ENCODE measurements around the gene NUMB. TPM values are rescaled to one million over a fixed set of nuclear protein-coding genes. Genes with fewer than 3 reads are reported as not detected.

NUMB gene
- total and polyA plus RNA-seq, 2 of the 13 experiments (the other 11 are each of a cell fraction or from before 2014, with no cell fraction given) = 20.3 to 71.1 TPM

DNA sequence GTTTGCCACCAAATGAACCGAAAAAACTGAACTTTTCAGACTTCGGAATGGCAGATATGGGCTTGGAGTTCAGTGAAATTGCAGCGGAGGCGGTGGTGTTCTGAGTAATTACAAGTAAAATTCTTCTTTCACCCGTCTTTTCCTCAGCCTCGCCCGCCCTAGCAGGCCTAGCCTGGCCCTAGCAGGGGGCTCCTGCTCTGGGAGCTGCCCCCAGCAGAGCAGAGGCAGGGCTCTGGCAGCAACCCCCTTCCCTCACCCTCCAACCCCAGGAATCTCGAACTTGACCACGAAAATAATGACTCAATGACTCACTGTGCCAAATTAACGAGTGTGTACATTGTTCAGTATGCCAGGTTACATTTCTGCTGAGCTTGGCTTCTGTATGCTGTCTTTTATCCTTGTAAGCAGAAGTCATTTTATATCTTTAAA, 219.9 kb downstream of the NUMB start:
- peak overlapping the region; percentile 54 to 73 (median 66) for H3K4me3 ChIP-seq (replicated peaks in 1 of 3; ENCODE audit: insufficient read depth in 1 of 3, low read depth in 2 of 3, low read length in 3 of 3)
- no TSS peak for BruUV-seq (replicated peaks)
- no peaks in the 10 kb centered on the region for H3K9me3 ChIP-seq (ENCODE audit: low read length)
- H3K4me1 ChIP-seq (ENCODE audit: insufficient read depth, low read length) = peaks cover 26% of the 10 kb centered on the region
- DNase-seq (ENCODE audit: low spot score) (peak; percentile 47), ATAC-seq (peak; percentile 43), FAIRE-seq (peak; percentile 36)
- ChIA-PET POLR2A (no interaction called here), CTCF (ENCODE audit: low intra/inter-chr PET ratio, low total read pairs) (no interaction called here)
- in situ Hi-C loops (cut with HindIII; ENCODE audit: extremely low pct_ligation_motif_present, low pct_unique_long_range_greater_than_20kb) = no loop called here
- H3K27ac ChIP-seq (ENCODE audit: extremely low read length, insufficient read depth, low read length) = no peak overlapping the region
- WGBS (ENCODE audit: low lambda C conversion rate) = 5% methylated on average over 10 of the region's 10 CpGs
- H3K79me2 ChIP-seq (ENCODE audit: insufficient read depth, low read length) = no peaks in the 10 kb centered on the region
- intact Hi-C loops (cut with micrococcal nuclease; ENCODE audit: unreplicated experiment) = loop anchor here (10.0 kb wide), 1 partner anchor 46 kb away; no protein-coding TSS in a partner anchor
- no peak overlapping the region for H2AFZ ChIP-seq (ENCODE audit: low read length)
- H3K4me2 ChIP-seq (ENCODE audit: low read depth, low read length) = peak overlapping the region; percentile 92
- H3K9ac ChIP-seq (ENCODE audit: insufficient read depth, low read depth, low read length) = peak overlapping the region; percentile 34; the same call in 1 of the 2 replicates
- H3K36me3 ChIP-seq (replicated peaks in 1 of 2; ENCODE audit: control insufficient read depth in 1 of 2, insufficient read depth in 2 of 2, low read length in 2 of 2) = no peaks in the 10 kb centered on the region
- H3K27me3 ChIP-seq (ENCODE audit: control insufficient read depth in 1 of 2, insufficient read depth in 2 of 2, low read length in 2 of 2) = peaks cover 19 to 81% of the 10 kb centered on the region in 2 experiments
- H4K20me1 ChIP-seq (ENCODE audit: insufficient read depth, low read length) = no peaks in the 10 kb centered on the region
- TF ChIP-seq CC2D1A (CRISPR knock-in tag; IDR thresholded peaks at IDR 0.05) (no peak), MAFK (conservative IDR thresholded peaks at IDR 0.05 in 1 of 2, IDR thresholded peaks at IDR 0.05 in 1 of 2; ENCODE audit: low read length in 2 of 2) (peak; percentile 63 to 70; a peak in 3 of 4 replicates), EHMT2 (IDR thresholded peaks at IDR 0.05; ENCODE audit: borderline replicate concordance, low read depth, low read length) (no peak), KDM4B (CRISPR knock-in tag; IDR thresholded peaks at IDR 0.05) (no peak), EED (CRISPR knock-in tag; IDR thresholded peaks at IDR 0.05) (no peak), PHB2 (IDR thresholded peaks at IDR 0.05; ENCODE audit: partially characterized antibody) (no peak), TMF1 (CRISPR knock-in tag; IDR thresholded peaks at IDR 0.05; ENCODE audit: low read depth) (no peak), ZNF251 (CRISPR knock-in tag; IDR thresholded peaks at IDR 0.05) (no peak), ZNF567 (CRISPR knock-in tag; IDR thresholded peaks at IDR 0.05; ENCODE audit: borderline replicate concordance) (no peak), SMARCE1 (IDR thresholded peaks at IDR 0.05; ENCODE audit: borderline replicate concordance) (no peak), KAT7 (CRISPR knock-in tag; IDR thresholded peaks at IDR 0.05; ENCODE audit: borderline replicate concordance) (no peak), RARA (CRISPR knock-in tag; IDR thresholded peaks at IDR 0.05) (peak; percentile 29; the same call in 1 of the 2 replicates), TP53 (CRISPR knock-in tag; conservative IDR thresholded peaks at IDR 0.05) (no peak), SCMH1 (CRISPR knock-in tag; IDR thresholded peaks at IDR 0.05; ENCODE audit: borderline replicate concordance) (no peak), ZNF367 (CRISPR knock-in tag; IDR thresholded peaks at IDR 0.05; ENCODE audit: borderline replicate concordance) (no peak), ZFP36 (IDR thresholded peaks at IDR 0.05; ENCODE audit: borderline replicate concordance, low read depth, low read length, partially characterized antibody) (no peak), RELA (CRISPR knock-in tag; IDR thresholded peaks at IDR 0.05) (no peak)
- TF ChIP-seq, protein P1, sequence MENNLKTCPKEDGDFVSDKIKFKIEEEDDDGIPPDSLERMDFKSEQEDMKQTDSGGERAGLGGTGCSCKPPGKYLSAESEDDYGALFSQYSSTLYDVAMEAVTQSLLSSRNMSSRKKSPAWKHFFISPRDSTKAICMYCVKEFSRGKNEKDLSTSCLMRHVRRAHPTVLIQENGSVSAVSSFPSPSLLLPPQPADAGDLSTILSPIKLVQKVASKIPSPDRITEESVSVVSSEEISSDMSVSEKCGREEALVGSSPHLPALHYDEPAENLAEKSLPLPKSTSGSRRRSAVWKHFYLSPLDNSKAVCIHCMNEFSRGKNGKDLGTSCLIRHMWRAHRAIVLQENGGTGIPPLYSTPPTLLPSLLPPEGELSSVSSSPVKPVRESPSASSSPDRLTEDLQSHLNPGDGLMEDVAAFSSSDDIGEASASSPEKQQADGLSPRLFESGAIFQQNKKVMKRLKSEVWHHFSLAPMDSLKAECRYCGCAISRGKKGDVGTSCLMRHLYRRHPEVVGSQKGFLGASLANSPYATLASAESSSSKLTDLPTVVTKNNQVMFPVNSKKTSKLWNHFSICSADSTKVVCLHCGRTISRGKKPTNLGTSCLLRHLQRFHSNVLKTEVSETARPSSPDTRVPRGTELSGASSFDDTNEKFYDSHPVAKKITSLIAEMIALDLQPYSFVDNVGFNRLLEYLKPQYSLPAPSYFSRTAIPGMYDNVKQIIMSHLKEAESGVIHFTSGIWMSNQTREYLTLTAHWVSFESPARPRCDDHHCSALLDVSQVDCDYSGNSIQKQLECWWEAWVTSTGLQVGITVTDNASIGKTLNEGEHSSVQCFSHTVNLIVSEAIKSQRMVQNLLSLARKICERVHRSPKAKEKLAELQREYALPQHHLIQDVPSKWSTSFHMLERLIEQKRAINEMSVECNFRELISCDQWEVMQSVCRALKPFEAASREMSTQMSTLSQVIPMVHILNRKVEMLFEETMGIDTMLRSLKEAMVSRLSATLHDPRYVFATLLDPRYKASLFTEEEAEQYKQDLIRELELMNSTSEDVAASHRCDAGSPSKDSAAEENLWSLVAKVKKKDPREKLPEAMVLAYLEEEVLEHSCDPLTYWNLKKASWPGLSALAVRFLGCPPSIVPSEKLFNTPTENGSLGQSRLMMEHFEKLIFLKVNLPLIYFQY (CRISPR knock-in tag; IDR thresholded peaks at IDR 0.05; ENCODE audit: borderline replicate concordance) = no peak
- TF ChIP-seq, protein P2, sequence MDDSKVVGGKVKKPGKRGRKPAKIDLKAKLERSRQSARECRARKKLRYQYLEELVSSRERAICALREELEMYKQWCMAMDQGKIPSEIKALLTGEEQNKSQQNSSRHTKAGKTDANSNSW (CRISPR knock-in tag; IDR thresholded peaks at IDR 0.05; ENCODE audit: borderline replicate concordance) = no peak
- TF ChIP-seq, protein P3, sequence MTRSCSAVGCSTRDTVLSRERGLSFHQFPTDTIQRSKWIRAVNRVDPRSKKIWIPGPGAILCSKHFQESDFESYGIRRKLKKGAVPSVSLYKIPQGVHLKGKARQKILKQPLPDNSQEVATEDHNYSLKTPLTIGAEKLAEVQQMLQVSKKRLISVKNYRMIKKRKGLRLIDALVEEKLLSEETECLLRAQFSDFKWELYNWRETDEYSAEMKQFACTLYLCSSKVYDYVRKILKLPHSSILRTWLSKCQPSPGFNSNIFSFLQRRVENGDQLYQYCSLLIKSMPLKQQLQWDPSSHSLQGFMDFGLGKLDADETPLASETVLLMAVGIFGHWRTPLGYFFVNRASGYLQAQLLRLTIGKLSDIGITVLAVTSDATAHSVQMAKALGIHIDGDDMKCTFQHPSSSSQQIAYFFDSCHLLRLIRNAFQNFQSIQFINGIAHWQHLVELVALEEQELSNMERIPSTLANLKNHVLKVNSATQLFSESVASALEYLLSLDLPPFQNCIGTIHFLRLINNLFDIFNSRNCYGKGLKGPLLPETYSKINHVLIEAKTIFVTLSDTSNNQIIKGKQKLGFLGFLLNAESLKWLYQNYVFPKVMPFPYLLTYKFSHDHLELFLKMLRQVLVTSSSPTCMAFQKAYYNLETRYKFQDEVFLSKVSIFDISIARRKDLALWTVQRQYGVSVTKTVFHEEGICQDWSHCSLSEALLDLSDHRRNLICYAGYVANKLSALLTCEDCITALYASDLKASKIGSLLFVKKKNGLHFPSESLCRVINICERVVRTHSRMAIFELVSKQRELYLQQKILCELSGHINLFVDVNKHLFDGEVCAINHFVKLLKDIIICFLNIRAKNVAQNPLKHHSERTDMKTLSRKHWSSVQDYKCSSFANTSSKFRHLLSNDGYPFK (CRISPR knock-in tag; IDR thresholded peaks at IDR 0.05; ENCODE audit: borderline replicate concordance) = no peak
